NK-92 (cell line): Measurements from ENCODE around the gene PARP15.
"Not testable (repeated sequence)": the region's sequence is repeated elsewhere in the genome, so short reads cannot be mapped to it uniquely, and the experiment has no call there.

ENCODE experiments used
- DNase-seq: peaks from one replicate; lab custom pipeline; 2025; ENCODE audit not compliant: unreplicated experiment; lab: John Stamatoyannopoulos, UW

The PARP15 gene

DNA sequence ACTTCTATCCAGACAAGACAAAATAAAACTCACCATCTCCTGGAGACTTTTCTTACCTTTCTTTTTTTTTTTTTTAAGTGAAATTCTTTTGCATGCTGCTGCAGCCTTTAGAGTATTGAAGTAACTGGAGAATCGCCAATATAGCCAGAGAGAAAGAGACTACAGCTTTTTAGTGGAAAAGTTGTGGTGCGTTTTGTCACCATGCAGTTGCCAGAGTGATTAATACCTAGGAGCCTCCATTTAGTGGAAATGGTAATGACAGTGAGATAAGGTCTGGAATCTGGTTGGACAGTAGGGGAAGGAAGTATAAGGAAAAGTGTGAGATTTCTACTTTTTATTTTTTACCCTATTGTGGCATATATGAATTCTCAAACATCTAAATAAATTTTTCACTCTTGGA lies 85.1 kb downstream of the PARP15 start:
- no peak for DNase-seq

DNA sequence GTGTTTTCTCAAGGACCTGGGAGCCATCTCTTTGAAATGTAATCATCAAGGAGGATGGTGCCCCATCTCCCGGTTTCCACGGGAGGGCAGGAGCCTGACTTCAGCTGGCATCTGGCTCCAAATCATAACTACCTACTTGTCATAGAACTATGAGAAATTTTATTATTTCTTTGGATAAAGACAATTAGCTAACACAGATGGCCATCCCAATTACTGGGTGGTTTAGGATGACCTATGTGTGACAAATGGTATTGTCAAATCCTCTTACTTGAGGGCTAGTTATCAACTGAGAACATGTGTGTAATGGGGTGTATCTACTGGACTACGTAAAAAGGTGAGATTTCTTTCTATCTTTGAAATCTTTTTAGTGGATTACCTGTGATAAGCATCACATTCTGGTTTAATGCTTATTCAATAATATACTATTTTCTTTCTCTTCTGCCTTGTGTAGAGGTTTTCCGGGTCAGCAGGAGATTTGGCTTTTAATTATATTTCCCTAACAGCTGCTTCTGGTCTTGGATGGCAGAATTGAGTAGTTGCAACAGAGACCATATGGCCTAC lies 87.9 kb downstream of the PARP15 start:
- no peak for DNase-seq

DNA sequence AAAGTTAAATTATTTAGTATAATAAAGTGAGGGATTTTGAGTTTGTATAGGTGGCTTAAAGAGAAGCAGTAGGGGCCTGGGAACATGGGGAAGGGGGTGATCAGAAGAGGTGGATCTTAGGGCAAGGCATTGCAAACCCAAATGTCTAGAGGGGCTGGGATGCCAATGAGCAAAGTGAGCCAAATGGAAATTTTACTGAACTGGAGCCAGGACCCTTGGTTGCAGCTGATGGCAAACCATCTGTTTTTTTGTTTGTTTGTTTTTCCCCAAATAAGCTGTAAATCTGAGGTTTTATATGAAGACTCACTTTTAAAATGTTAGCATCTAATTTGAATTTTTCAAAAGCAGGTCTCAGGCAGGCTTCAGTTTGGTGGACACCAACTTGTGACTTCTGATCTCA lies 88.4 kb downstream of the PARP15 start:
- DNase-seq, result no peak

DNA sequence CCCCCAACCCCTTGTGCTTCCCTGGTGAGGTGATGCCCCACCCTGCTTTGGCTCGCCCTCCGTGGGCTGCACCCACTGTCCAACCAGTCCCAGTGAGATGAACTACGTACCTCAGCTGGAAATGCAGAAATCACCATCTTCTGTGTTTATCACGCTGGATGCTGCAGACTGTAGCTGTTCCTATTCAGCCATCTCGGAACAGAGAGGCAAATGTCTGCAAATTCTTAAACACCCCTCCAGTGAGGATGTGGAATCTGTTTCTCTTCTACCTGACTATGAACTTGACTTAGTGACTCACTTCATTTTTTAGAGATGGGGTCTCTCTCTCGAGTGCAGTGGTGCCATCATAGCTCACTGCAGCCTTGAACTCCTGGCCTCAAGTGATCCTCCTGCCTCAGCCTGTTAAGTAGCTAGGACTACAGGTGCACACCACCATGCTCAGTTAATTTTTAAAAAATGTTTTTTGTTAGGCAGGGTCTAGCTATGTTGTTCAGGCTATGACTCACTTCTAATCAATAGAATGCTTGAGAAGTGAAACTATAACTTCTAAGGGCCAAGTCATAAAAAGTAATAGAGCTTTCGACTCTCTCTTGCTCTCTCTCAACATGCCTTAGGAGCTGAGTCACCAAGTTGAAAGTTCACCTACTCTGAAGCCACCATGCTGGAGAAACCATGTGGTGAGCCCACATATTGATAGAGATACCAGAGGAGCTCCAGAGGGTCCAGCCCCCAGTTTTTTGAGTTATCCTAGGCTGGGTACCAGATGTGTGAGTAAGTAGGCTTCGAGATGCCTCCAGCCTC lies 91.7 kb downstream of the PARP15 start:
- DNase-seq, result no peak

DNA sequence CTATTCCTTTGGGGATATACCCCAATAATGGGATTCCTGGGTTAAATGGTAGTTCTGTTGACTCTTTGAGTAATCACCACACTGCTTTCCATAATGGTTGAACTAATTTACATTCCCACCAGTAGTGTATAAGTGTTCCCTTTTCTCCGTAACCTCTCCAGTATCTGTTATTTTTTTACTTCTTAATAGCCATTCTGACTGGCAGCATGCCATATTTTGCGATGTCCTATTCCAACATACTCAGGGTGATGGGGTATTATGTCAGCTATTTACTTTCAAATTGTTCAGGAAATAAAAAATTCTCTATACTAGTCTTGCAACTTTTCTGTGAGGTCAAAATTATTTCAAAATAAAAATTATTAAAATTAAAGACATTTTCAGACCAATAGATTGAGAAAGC lies 94.1 kb downstream of the PARP15 start:
- no peak for DNase-seq

DNA sequence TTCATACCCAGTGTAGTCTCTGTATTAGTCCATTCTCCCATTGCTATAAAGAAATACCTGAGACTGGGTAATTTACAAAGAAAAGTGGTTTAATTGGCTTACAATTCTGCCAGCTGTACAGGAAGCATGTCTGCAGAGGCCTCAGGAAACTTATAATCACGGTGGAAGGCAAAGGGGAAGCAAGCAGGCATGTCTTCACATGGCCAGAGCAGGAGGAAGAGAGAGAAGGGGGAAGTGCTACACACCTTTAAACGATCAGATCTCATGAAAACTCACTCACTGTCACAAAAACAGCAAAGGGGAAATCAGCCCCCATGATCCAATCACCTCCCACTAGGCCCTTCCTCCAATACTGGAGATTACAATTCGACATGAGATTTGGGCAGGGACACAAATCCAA lies 96.9 kb downstream of the PARP15 start:
- no peak for DNase-seq

DNA sequence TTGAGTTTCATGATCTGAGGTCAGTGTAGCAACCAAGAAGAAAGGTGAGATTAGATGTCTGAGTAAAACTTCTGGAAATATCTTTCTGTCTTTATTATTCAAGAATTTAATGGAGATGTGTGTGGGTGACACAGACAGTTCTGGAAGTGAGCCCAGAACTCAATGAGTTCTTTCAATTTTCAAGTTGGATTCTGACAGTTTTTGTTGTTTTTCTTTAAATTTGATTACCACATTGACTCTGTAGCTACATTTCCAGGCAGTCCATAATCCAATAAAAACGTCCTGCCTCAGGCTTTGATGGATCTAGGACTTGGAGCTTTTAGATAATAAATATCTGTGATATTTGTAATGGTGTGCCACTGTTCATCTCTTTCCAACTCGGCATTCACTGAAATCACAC lies 99.3 kb downstream of the PARP15 start:
- no peak for DNase-seq

DNA sequence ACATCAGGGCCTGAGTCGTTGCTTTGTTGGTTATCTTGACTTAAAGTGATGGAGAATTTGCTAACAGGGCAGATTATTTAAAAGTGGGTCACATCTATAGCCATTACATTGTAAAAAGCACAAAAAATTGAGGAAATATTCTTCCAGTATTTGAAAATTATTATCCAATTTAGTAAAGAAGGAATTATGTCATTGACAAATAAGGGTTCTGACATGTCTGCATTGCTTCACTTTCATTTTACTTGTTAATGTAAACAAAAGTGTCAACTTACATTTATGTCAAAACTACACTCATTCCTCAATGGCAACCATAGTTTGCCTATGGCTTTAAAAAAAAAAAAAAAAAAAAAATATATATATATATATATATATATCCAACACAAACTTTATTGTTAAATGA lies 99.8 kb downstream of the PARP15 start:
- DNase-seq, result no peak

DNA sequence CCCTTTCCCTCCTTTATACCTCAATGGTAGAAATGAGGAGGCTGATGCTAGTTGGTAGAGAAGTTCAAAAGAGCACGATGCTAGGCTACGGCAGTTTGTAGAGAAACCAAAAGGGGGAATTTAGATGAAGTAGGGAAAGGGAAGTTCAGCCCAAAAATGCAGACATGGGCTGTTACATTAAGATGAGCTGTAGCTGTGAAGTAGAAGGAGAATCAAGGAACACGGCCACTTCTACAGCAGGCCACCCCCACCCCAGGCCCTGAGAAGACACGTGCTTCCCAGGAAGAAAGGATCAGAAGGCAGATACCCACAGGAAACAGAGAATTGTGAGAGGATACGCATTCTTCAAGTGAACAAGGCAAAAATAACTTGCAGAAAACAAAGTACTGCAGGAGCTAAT lies 101.1 kb downstream of the PARP15 start:
- no peak for DNase-seq

DNA sequence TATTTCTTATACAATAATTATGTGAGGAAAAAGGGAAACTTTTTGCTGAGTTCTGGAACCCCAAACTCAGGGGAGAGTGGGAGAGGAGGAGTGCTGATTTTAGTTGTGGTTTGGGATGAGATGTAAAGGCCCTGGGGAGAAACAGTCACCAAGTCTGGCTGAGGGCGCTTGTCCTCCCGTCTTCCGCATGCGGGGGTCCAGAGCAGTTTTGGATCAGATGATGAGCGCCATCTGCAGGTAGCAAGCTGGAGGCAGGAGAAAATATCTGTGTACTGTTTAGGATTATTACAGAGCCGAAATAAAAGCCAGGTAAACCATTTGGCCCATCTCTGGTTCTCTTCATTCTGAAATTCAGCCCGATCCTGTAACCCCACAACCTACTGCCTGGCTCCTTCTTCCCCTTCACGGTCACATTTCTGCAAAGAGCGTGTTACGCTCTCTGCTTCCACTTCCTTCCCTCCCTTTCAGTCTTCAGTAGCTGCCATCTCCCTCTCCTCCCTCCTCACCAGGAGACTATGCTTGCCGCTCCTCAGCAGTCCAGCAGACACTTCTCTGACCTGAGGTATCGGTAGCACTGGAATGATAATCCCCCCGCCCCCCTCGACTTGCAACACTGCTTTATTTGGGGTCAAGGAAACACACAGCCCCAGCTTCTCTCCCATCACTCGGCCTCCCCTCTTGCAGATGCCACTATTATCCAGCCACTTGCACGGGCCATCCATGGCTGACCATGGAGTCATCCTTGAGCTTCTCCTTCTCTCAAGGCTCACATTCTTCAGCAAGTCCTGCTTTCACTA lies 101.8 kb downstream of the PARP15 start:
- peak; percentile 17 for DNase-seq

DNA sequence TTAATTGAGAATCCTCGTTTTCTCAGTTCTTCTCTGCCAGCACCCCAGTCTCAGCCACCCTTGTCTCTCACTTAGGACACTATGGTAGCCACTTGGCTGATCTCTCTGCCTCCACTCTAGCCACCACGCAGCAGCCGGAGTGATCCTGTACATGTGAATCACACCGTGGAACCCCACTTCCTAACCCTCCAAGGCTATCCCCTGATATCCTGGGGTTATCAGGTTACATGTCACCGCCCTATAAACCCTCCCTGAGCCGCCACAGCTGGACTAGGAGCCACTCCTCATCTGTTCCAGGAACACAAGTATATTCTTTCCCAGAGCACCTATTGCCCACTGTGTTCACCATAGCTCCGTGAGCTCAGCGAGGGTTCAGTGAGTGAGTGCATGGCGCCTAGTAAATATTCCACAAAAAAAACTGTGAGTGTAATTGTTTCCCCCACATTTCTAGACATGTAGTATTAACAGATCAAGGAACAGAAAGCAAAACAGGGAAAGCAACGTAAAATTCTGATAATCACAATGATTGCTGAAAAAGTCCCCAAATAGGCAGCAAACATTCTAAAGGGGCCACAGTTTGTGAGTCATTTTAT lies 102.5 kb downstream of the PARP15 start:
- DNase-seq, result no peak

DNA sequence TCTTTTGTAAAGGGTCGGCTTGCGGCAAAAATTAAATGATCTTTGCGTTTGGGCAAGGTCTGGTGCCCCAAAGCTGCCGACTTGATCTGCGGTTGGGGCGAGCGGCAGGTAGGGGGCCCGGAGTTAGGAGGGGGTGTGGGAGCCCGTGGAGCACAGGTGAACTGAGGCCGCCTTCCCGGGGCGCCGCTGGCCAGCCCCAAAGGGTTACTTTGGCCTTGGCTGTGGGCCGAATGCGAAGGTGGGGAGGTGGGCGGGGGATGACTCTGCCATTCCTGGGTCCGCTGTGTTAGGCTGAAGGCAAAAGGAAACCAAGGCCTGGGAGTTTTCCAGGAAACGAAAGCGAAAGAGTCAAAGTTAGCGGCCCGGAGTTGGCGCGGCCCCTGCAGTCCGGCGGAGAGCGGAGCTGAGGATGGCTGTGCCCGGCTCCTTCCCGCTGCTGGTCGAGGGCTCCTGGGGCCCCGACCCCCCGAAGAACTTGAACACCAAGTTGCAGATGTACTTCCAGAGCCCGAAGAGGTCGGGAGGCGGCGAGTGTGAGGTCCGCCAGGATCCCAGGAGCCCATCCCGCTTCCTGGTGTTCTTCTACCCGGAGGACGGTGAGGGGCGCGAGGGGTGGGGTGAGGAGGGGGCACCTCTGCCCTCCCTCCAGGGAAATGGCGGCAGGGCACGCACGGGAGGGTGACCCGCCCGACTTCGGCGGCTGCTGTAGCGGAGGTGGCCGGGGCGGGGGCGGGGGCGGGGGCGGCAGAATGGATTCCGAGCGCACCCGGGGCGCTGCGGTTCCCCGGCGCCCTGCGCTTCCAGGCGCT lies 103.2 kb downstream of the PARP15 start, which contains the start of gene PARP14:
Gene PARP14, plus strand, starts transcription at position 365 of the 809 bp plus-strand sequence. Its CDS starts 45 bp downstream, at position 410.
- DNase-seq, result peak; percentile 14

DNA sequence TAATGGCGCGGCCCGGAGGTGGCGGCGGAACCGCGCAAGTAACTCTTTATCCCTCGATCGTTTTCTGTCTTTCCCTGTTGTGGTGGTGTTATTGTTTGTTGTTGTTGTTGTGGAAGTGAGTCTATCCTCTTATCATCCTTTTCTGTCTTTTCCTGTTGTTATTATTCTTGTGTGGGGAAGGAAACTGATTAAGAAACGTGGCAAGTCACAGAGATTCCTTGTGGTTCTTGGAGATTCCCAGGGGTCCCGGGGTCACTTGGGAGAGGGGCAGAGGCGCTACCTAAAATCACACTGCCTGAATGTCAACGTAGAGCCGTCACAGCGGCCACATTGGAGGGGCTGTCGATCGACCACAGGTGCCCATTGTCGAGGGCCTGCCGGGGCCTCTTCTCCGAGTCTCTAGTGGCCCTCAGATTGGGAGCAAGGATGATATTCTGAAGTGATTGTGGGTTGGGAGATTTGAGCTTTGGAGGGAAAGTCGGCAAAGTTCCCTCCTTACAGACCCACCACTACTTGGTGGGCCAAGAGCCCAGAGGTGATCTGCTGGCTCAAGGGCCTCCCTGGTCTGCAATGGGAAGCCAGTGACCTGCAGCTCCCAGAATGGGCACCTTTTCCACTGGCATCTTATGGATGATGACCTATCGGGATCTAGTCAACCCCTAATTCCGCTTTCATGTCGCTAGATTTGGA lies 104.0 kb downstream of the PARP15 start:
- no peak for DNase-seq

DNA sequence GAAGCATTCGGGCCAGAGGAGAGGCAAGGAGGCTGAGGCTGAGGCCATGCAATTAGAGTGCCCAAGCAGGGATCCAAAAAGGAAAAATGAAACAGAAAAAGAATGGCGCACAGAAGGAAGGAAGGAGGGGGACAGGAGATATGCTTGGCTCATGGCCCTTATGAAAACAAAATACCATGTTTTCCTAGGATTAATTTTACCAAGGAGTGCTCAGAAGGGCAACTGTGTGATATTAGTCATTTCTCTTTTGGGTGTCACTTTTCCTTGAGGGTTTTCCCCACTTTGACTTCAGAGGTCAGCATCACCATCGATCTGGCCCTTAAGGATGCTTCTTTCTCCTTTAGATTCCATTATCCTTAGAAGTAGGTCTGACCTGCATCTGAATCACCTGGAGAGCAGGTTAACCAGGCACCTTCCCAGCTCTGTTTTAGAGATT lies 104.5 kb downstream of the PARP15 start:
- DNase-seq, result no peak

DNA sequence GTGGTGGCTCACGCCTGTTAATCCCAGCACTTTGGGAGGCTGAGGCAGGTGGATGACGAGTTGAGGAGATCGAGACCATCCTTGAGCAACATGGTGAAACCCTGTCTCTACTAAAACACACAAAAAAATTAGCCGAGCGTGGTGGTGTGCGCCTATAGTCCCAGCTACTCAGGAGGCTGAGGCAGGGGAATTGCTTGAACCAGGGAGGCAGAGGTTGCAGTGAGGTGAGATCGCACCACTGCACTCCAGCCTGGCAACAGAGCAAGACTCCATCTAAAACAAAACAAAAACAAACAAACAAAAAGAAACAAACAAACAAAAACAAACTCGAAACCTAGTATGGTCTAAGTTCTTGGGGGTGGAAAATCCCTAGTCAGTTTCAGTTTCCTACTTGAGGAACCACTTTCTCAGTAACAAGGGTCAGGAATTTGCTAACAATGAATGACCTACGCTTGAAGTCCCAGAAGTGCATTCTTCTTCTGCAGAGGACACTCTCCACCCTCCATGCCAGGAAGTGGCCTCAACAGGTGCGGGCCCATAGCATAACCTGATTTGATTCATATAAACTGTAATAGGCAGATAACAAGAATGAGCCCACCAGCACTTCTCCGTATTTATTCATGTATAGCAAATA lies 105.4 kb downstream of the PARP15 start:
- DNase-seq, result not testable (repeated sequence)

DNA sequence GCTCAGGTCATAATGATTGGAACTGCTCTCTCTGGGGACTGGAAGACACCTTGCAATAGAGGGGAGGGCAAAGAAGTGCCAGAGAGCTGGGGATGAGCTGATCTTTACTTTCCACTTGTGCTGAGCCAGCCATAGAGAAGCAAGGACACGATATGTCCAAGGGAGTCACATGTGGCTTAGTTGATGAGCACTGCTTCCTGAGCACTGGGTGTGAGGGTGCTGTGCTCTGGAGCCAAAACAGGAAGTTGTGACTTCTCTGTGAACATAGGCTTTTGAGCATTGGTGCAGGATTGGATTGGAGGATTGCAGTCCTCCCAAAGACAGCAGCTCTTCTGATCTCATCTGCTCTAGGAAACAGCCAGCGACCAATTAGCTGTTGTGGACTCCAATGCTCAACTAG lies 109.8 kb downstream of the PARP15 start:
- no peak for DNase-seq
